ENCODE measurements around the gene FMN1.

- no peak for TF ChIP-seq GATA2 (IDR thresholded peaks at IDR 0.05; ENCODE audit: low read depth, low read length)
- no peak for TF ChIP-seq GATA3 (IDR thresholded peaks at IDR 0.05; ENCODE audit: low read depth, low read length)
These were observed 167.9 kb downstream of the FMN1 start for GRCh38 chr15:33026614-33027013.

Measured in SH-SY5Y (cell line).